ENCODE results near the gene ALDOB.

GRCh38 chr9:101388507-101388993 is 47.0 kb downstream of the ALDOB start:
- TF ChIP-seq CTCF (IDR thresholded peaks at IDR 0.05) (no peak), SIN3A (IDR thresholded peaks at IDR 0.05; ENCODE audit: borderline replicate concordance, insufficient read depth, low read depth, low read length) (no peak), REST (IDR thresholded peaks at IDR 0.05; ENCODE audit: insufficient read depth in 1 of 2, low read depth in 2 of 2, low read length in 1 of 2) (no peak), POLR2AphosphoS5 (IDR thresholded peaks at IDR 0.05; ENCODE audit: low read depth, low read length) (no peak), TCF7L2 (IDR thresholded peaks at IDR 0.05; ENCODE audit: low read depth, low read length) (no peak)

All from Panc1 (cell line).